Measurements from ENCODE around the gene FLRT1. TPM values are rescaled to one million over a fixed set of nuclear protein-coding genes. Genes with fewer than 3 reads are reported as not detected.

The FLRT1 gene
- total and polyA plus RNA-seq, 2 of the 13 experiments (the other 11 are each of a cell fraction or from before 2014, with no cell fraction given), result 0.02 to 0.08 TPM

DNA sequence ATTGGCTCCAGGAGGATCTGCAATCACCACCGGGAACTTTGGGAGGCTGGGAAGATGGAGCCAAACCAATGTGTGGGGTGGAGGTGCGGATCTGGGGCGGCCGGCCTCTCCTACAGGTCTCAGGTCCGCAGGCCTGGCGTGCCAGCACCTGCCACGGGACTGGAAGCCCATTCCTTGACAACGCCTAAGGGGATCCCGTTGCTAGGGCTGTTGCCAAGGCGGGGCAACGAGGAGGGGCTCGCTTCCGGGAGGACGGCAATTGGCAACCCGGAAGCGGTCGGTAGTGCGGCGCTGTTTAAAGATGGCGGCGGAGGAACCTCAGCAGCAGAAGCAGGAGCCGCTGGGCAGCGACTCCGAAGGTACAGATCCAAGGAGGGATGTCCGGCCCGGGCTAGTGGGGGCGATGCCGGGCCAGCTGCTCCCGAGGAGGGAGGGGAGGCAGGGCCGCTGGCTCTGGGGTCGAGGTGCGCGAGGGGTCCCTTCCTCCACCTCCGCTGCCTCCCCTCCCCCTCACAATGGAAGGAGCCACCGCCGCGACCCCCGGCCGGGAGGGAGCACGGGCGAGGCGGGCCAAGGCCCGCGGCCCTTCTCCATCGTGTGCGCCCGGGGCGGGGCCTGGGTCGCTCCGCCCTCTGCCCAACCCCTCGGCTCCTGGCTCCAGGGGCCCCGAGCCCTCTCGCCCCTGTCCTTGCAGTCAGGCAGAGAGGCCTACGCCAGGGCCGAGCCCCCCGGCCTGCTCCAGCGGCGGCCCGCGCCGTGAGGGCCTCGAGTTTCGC lies 49.4 kb upstream of the FLRT1 start, which contains the start of gene OTUB1 (continued):
- TF ChIP-seq, protein P1, sequence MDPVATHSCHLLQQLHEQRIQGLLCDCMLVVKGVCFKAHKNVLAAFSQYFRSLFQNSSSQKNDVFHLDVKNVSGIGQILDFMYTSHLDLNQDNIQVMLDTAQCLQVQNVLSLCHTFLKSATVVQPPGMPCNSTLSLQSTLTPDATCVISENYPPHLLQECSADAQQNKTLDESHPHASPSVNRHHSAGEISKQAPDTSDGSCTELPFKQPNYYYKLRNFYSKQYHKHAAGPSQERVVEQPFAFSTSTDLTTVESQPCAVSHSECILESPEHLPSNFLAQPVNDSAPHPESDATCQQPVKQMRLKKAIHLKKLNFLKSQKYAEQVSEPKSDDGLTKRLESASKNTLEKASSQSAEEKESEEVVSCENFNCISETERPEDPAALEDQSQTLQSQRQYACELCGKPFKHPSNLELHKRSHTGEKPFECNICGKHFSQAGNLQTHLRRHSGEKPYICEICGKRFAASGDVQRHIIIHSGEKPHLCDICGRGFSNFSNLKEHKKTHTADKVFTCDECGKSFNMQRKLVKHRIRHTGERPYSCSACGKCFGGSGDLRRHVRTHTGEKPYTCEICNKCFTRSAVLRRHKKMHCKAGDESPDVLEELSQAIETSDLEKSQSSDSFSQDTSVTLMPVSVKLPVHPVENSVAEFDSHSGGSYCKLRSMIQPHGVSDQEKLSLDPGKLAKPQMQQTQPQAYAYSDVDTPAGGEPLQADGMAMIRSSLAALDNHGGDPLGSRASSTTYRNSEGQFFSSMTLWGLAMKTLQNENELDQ (CRISPR knock-in tag; IDR thresholded peaks at IDR 0.05; ENCODE audit: borderline replicate concordance), result peak; percentile 68; the same call in 1 of the 2 replicates
- TF ChIP-seq ZKSCAN5 (CRISPR knock-in tag; IDR thresholded peaks at IDR 0.05) (no peak), ZNF34 (CRISPR knock-in tag; IDR thresholded peaks at IDR 0.05; ENCODE audit: borderline replicate concordance) (peak; percentile 80; the same call in 1 of the 2 replicates), ZNF121 (CRISPR knock-in tag; IDR thresholded peaks at IDR 0.05) (peak; percentile 61; the same call in 1 of the 2 replicates), NPAS2 (CRISPR knock-in tag; IDR thresholded peaks at IDR 0.05; ENCODE audit: borderline replicate concordance) (no peak), POLR2A (IDR thresholded peaks at IDR 0.05; ENCODE audit: insufficient read depth in 1 of 2, low read depth in 2 of 2, low read length in 2 of 2) (peak; percentile 81 to 87), ZNF572 (CRISPR knock-in tag; IDR thresholded peaks at IDR 0.05) (peak; percentile 40; the same call in 1 of the 2 replicates), ZNF256 (CRISPR knock-in tag; conservative IDR thresholded peaks at IDR 0.05) (0 out of 2 replicates have a peak, but pooled peaks have one; percentile 48), MYNN (CRISPR knock-in tag; IDR thresholded peaks at IDR 0.05; ENCODE audit: low read depth) (peak; percentile 81; the same call in 1 of the 2 replicates), MBD4 (IDR thresholded peaks at IDR 0.05; ENCODE audit: borderline replicate concordance, low read length) (no peak), ETV6 (CRISPR knock-in tag; conservative IDR thresholded peaks at IDR 0.05) (no peak; the same call in 1 of the 2 replicates), ZFP36L1 (CRISPR knock-in tag; IDR thresholded peaks at IDR 0.05) (no peak), ARNT (IDR thresholded peaks at IDR 0.05) (no peak)
- TF ChIP-seq, protein P2, sequence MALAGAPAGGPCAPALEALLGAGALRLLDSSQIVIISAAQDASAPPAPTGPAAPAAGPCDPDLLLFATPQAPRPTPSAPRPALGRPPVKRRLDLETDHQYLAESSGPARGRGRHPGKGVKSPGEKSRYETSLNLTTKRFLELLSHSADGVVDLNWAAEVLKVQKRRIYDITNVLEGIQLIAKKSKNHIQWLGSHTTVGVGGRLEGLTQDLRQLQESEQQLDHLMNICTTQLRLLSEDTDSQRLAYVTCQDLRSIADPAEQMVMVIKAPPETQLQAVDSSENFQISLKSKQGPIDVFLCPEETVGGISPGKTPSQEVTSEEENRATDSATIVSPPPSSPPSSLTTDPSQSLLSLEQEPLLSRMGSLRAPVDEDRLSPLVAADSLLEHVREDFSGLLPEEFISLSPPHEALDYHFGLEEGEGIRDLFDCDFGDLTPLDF (CRISPR knock-in tag; IDR thresholded peaks at IDR 0.05), result peak; percentile 52; the same call in 1 of the 2 replicates
- TF ChIP-seq, protein P3, sequence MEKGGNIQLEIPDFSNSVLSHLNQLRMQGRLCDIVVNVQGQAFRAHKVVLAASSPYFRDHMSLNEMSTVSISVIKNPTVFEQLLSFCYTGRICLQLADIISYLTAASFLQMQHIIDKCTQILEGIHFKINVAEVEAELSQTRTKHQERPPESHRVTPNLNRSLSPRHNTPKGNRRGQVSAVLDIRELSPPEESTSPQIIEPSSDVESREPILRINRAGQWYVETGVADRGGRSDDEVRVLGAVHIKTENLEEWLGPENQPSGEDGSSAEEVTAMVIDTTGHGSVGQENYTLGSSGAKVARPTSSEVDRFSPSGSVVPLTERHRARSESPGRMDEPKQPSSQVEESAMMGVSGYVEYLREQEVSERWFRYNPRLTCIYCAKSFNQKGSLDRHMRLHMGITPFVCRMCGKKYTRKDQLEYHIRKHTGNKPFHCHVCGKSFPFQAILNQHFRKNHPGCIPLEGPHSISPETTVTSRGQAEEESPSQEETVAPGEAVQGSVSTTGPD (CRISPR knock-in tag; IDR thresholded peaks at IDR 0.05), result 0 out of 2 replicates have a peak, but pooled peaks have one; percentile 38
- TF ChIP-seq, protein P4, sequence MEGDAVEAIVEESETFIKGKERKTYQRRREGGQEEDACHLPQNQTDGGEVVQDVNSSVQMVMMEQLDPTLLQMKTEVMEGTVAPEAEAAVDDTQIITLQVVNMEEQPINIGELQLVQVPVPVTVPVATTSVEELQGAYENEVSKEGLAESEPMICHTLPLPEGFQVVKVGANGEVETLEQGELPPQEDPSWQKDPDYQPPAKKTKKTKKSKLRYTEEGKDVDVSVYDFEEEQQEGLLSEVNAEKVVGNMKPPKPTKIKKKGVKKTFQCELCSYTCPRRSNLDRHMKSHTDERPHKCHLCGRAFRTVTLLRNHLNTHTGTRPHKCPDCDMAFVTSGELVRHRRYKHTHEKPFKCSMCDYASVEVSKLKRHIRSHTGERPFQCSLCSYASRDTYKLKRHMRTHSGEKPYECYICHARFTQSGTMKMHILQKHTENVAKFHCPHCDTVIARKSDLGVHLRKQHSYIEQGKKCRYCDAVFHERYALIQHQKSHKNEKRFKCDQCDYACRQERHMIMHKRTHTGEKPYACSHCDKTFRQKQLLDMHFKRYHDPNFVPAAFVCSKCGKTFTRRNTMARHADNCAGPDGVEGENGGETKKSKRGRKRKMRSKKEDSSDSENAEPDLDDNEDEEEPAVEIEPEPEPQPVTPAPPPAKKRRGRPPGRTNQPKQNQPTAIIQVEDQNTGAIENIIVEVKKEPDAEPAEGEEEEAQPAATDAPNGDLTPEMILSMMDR (CRISPR knock-in tag; IDR thresholded peaks at IDR 0.05), result no peak; the same call in 1 of the 2 replicates
